GM12878 (cell line): ENCODE results near the gene VEPH1. TPM values are rescaled to one million over a fixed set of nuclear protein-coding genes. Genes with fewer than 3 reads are reported as not detected.

Experiments
- ATAC-seq: fragments of 200-7000 bp; cut with Tn5 transposase; 3 replicates; pipeline ENCODE4 v1.9.1; 2020; ENCODE audit warnings: mild to moderate bottlenecking, moderate library complexity
- BruUV-seq: library from RNA; stranded (reverse); fragments of 400-500 nt; replicated peaks from 2 replicates; lab custom pipeline; 2021; lab: Mats Ljungman, UMichigan
- CTCF ChIA-PET: fragments of 300-600 bp; sonication (Branson Sonifier 250); formaldehyde crosslinking; extraction: SDS; loops from one replicate; lab custom pipeline; 2021; ENCODE audit warnings: inconsistent platforms; lab: Yijun Ruan, JAX
- POLR2A ChIA-PET: fragments of 350-600 bp; formaldehyde crosslinking; extraction: SDS; loops from one replicate; lab custom pipeline; 2021; ENCODE audit warnings: inconsistent platforms; lab: Charles Lee
- RAD21 ChIA-PET: fragments of 300-600 bp; sonication (Branson Sonifier 250); formaldehyde crosslinking; loops from one replicate; lab custom pipeline; 2023; ENCODE audit warnings: antibody characterized with exemption; ENCODE audit not compliant: unreplicated experiment; lab: Charles Lee
- SMC1A ChIA-PET: fragments of 300-600 bp; sonication (Branson Sonifier 250); formaldehyde crosslinking; loops from one replicate; lab custom pipeline; 2023; ENCODE audit not compliant: unreplicated experiment, uncharacterized antibody; lab: Charles Lee
- DNase-seq: peaks from one replicate; pipeline ENCODE4 v3.0.0-alpha.2; 2011; ENCODE audit warnings: low read depth, low spot score
- FAIRE-seq: peaks from 3 replicates; lab custom pipeline; 2011; peaks lifted over from hg19 to GRCh38; lab: Jason Lieb, UNC
- H2AFZ ChIP-seq: 2 replicates; pipeline ENCODE4 v1.6.0; 2011; ENCODE audit warnings: low read depth, low read length, control low read depth; ENCODE audit not compliant: control insufficient read depth
- H3K27ac ChIP-seq: 2 replicates; pipeline ENCODE4 v1.5.1; 2011; ENCODE audit warnings: control low read depth; ENCODE audit not compliant: control insufficient read depth, insufficient read depth
- H3K27me3 ChIP-seq, 2 experiments: replicated peaks in 1 of 2; 2 replicates each; pipeline versions ENCODE4 v1.6.0 to v1.6.1; 2011; ENCODE audit warnings: low read length in 1 of 2; ENCODE audit not compliant: control insufficient read depth in 2 of 2, insufficient read depth in 2 of 2
- H3K36me3 ChIP-seq, 2 experiments: 2 replicates each; pipeline ENCODE4 v1.5.1; 2011; ENCODE audit warnings: low read length in 1 of 2; ENCODE audit not compliant: control insufficient read depth in 2 of 2, insufficient read depth in 2 of 2
- H3K4me1 ChIP-seq: 2 replicates; pipeline ENCODE4 v1.6.1; 2011; ENCODE audit warnings: mild to moderate bottlenecking, low read length, moderate library complexity, mixed read lengths; ENCODE audit not compliant: control insufficient read depth, insufficient read depth
- H3K4me2 ChIP-seq: 2 replicates; pipeline ENCODE4 v1.6.0; 2011; ENCODE audit warnings: control low read depth; ENCODE audit not compliant: control insufficient read depth, insufficient read depth
- H3K4me3 ChIP-seq: fragments of 200-600 bp; sonication (generic); 2 replicates; pipeline ENCODE4 v1.5.1; 2016
- H3K79me2 ChIP-seq: 2 replicates; pipeline ENCODE4 v1.6.0; 2011; ENCODE audit warnings: low read length; ENCODE audit not compliant: control insufficient read depth, insufficient read depth
- H3K9ac ChIP-seq: 2 replicates; pipeline ENCODE4 v1.8.0; 2011; ENCODE audit warnings: low read length, control low read depth, mixed read lengths; ENCODE audit not compliant: control insufficient read depth, insufficient read depth
- H3K9me3 ChIP-seq: replicated peaks from 3 replicates; pipeline ENCODE4 v1.5.1; 2011; ENCODE audit warnings: mild to moderate bottlenecking, low read length; ENCODE audit not compliant: control insufficient read depth, insufficient read depth
- H4K20me1 ChIP-seq: 2 replicates; pipeline ENCODE4 v1.6.0; 2011; ENCODE audit not compliant: control insufficient read depth, insufficient read depth
- KLF5 ChIP-seq: fragments of 450-650 bp; IDR thresholded peaks from 2 replicates; pipeline ENCODE4 v1.6.1; 2014; ENCODE audit warnings: mild to moderate bottlenecking; ENCODE audit not compliant: partially characterized antibody
- MEF2A ChIP-seq: IDR thresholded peaks from 2 replicates; pipeline ENCODE4 v1.6.1; 2011; ENCODE audit warnings: low read depth, mild to moderate bottlenecking, low read length, moderate library complexity; ENCODE audit not compliant: insufficient read depth
- NR2C1 ChIP-seq: fragments of 450-650 bp; IDR thresholded peaks from 2 replicates; pipeline ENCODE4 v1.6.1; 2017; ENCODE audit warnings: antibody characterized with exemption, mild to moderate bottlenecking, moderate library complexity
- NR2F1 ChIP-seq: fragments of 450-650 bp; conservative IDR thresholded peaks from 2 replicates; pipeline ENCODE4 v1.6.1; 2017; ENCODE audit warnings: mild to moderate bottlenecking
- WGBS: methylation state at CpG from one replicate; pipeline ENCODE4 v1.1.6; 2016; ENCODE audit warnings: low lambda C conversion rate; ENCODE audit not compliant: insufficient replicate concordance, insufficient coverage; ENCODE audit errors: missing lambda C conversion rate; 5-methylcytosine and 5-hydroxymethylcytosine counted together
- in situ Hi-C: fragments of 300-500 bp; cut with MboI; formaldehyde crosslinking; loops from 9 replicates; pipeline ENCODE4 v1.14.3; 2018; ENCODE audit warnings: mixed read lengths
- intact Hi-C: fragments of 100-400 bp; cut with micrococcal nuclease; formaldehyde crosslinking; loops from one replicate; pipeline ENCODE4 v1.14.2; 2022; ENCODE audit not compliant: unreplicated experiment
- polyA plus RNA-seq, 11 experiments: library from polyadenylated mRNA; depleted of rRNA in 4 of 11; unstranded in 6 of 11; stranded (reverse) in 5 of 11; fragments of >200 nt; fragmentation: Nextera tagmentation in 4 of 11; fragmentation: Illumina TruSeq in 1 of 11; extraction: Ambion mirVana in 4 of 11; extraction: Trizol in 1 of 11; gene quantifications; 1 replicate in 1 of 11; 2 replicates in 10 of 11; pipeline versions ENCODE4 v1.2.1 to v1.2.3, GENCODE V29; 2011 to 2016; ENCODE audit warnings: inconsistent platforms in 2 of 11, missing spikeins in 2 of 11, low read depth in 1 of 11
- total RNA-seq, 4 experiments: library from RNA; depleted of rRNA in 3 of 4; stranded (reverse); fragments of >200 nt in 3 of 4; fragmentation: Illumina TruSeq in 1 of 4; extraction: Trizol in 1 of 4; gene quantifications; 2 replicates each; pipeline versions ENCODE4 v1.2.1 to v1.2.3, GENCODE V29; 2013 to 2021
- TF ChIP-seq, protein P1 (sequence below): fragments of 450-650 bp; IDR thresholded peaks from 2 replicates; pipeline ENCODE4 v1.6.1; 2017; ENCODE audit warnings: mild to moderate bottlenecking
- TF ChIP-seq, protein P2 (sequence below): IDR thresholded peaks from 2 replicates; pipeline ENCODE4 v1.6.1; 2012; ENCODE audit warnings: improper control_type of control experiment, low read depth, low read length; ENCODE audit not compliant: insufficient replicate concordance
- TF ChIP-seq, protein P3 (sequence below): IDR thresholded peaks from 2 replicates; pipeline ENCODE4 v1.6.1; 2012; ENCODE audit warnings: low read depth, low read length, improper control_type of control experiment
- TF ChIP-seq, protein P4 (sequence below): fragments of 450-650 bp; IDR thresholded peaks from 2 replicates; pipeline ENCODE4 v1.6.1; 2018; ENCODE audit warnings: mild to moderate bottlenecking, low read depth, moderate library complexity; ENCODE audit not compliant: partially characterized antibody

The VEPH1 gene
- total and polyA plus RNA-seq, 10 of the 15 experiments (the other 5 are each of a cell fraction or from before 2014, with no cell fraction given): 0.04 to 0.26 (median 0.17) TPM; not detected in 7

DNA sequence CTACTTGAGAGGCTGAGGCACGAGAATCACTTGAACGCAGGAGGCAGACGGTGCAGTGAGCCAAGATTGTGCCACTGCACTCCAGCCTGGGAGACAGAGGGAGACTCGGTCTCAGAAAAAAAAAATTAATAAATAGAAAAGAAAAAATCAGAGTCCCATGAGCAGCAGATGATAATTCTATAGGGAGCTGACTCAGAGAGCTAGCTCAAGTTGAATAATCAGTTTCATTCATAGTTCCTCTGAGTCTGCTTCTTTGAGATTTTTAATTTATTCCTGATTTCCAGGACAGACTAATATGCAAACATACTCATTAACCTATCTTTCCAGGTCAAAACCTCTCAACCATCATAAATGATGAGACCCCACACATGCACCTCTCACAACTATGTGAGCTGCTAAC is 121.6 kb downstream of the VEPH1 start:
- Histone ChIP-seq H4K20me1 (no peaks in the 10 kb centered on the region), H3K36me3 (no peaks in the 10 kb centered on the region), H3K4me2 (no peak overlapping the region), H3K27me3 (no peaks in the 10 kb centered on the region), H3K27ac (no peak overlapping the region), H3K4me1 (no peaks in the 10 kb centered on the region), H3K9me3 (no peaks in the 10 kb centered on the region), H3K9ac (no peak overlapping the region), H3K79me2 (no peaks in the 10 kb centered on the region), H2AFZ (no peak overlapping the region), H3K4me3 (no peak overlapping the region)
- intact Hi-C loops (no loop called here), in situ Hi-C loops (no loop called here)
- DNase-seq (no peak), FAIRE-seq (no peak), ATAC-seq (no peak)
- SMC1A ChIA-PET: no interaction called here
- CTCF ChIA-PET: interaction anchor here (0.6 kb wide), 1 partner anchor 54 kb away, joined by 3 read pairs; no protein-coding TSS in a partner anchor
- RAD21 ChIA-PET: no interaction called here
- WGBS: 41% methylated on average over 4 of the region's 4 CpGs
- POLR2A ChIA-PET: no interaction called here
- BruUV-seq: no TSS peak
- TF ChIP-seq, protein P1, sequence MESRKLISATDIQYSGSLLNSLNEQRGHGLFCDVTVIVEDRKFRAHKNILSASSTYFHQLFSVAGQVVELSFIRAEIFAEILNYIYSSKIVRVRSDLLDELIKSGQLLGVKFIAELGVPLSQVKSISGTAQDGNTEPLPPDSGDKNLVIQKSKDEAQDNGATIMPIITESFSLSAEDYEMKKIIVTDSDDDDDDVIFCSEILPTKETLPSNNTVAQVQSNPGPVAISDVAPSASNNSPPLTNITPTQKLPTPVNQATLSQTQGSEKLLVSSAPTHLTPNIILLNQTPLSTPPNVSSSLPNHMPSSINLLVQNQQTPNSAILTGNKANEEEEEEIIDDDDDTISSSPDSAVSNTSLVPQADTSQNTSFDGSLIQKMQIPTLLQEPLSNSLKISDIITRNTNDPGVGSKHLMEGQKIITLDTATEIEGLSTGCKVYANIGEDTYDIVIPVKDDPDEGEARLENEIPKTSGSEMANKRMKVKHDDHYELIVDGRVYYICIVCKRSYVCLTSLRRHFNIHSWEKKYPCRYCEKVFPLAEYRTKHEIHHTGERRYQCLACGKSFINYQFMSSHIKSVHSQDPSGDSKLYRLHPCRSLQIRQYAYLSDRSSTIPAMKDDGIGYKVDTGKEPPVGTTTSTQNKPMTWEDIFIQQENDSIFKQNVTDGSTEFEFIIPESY: no peak
- TF ChIP-seq, protein P2, sequence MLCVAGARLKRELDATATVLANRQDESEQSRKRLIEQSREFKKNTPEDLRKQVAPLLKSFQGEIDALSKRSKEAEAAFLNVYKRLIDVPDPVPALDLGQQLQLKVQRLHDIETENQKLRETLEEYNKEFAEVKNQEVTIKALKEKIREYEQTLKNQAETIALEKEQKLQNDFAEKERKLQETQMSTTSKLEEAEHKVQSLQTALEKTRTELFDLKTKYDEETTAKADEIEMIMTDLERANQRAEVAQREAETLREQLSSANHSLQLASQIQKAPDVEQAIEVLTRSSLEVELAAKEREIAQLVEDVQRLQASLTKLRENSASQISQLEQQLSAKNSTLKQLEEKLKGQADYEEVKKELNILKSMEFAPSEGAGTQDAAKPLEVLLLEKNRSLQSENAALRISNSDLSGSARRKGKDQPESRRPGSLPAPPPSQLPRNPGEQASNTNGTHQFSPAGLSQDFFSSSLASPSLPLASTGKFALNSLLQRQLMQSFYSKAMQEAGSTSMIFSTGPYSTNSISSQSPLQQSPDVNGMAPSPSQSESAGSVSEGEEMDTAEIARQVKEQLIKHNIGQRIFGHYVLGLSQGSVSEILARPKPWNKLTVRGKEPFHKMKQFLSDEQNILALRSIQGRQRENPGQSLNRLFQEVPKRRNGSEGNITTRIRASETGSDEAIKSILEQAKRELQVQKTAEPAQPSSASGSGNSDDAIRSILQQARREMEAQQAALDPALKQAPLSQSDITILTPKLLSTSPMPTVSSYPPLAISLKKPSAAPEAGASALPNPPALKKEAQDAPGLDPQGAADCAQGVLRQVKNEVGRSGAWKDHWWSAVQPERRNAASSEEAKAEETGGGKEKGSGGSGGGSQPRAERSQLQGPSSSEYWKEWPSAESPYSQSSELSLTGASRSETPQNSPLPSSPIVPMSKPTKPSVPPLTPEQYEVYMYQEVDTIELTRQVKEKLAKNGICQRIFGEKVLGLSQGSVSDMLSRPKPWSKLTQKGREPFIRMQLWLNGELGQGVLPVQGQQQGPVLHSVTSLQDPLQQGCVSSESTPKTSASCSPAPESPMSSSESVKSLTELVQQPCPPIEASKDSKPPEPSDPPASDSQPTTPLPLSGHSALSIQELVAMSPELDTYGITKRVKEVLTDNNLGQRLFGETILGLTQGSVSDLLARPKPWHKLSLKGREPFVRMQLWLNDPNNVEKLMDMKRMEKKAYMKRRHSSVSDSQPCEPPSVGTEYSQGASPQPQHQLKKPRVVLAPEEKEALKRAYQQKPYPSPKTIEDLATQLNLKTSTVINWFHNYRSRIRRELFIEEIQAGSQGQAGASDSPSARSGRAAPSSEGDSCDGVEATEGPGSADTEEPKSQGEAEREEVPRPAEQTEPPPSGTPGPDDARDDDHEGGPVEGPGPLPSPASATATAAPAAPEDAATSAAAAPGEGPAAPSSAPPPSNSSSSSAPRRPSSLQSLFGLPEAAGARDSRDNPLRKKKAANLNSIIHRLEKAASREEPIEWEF: no peak
- TF ChIP-seq, protein P3, sequence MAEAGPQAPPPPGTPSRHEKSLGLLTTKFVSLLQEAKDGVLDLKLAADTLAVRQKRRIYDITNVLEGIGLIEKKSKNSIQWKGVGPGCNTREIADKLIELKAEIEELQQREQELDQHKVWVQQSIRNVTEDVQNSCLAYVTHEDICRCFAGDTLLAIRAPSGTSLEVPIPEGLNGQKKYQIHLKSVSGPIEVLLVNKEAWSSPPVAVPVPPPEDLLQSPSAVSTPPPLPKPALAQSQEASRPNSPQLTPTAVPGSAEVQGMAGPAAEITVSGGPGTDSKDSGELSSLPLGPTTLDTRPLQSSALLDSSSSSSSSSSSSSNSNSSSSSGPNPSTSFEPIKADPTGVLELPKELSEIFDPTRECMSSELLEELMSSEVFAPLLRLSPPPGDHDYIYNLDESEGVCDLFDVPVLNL: no peak
- TF ChIP-seq NR2C1: no peak
- TF ChIP-seq MEF2A: no peak
- no peak for TF ChIP-seq NR2F1
- TF ChIP-seq KLF5: no peak
- TF ChIP-seq, protein P4, sequence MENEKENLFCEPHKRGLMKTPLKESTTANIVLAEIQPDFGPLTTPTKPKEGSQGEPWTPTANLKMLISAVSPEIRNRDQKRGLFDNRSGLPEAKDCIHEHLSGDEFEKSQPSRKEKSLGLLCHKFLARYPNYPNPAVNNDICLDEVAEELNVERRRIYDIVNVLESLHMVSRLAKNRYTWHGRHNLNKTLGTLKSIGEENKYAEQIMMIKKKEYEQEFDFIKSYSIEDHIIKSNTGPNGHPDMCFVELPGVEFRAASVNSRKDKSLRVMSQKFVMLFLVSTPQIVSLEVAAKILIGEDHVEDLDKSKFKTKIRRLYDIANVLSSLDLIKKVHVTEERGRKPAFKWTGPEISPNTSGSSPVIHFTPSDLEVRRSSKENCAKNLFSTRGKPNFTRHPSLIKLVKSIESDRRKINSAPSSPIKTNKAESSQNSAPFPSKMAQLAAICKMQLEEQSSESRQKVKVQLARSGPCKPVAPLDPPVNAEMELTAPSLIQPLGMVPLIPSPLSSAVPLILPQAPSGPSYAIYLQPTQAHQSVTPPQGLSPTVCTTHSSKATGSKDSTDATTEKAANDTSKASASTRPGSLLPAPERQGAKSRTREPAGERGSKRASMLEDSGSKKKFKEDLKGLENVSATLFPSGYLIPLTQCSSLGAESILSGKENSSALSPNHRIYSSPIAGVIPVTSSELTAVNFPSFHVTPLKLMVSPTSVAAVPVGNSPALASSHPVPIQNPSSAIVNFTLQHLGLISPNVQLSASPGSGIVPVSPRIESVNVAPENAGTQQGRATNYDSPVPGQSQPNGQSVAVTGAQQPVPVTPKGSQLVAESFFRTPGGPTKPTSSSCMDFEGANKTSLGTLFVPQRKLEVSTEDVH: no peak
